ENCODE results near the gene CAND1.

The CAND1 gene

DNA sequence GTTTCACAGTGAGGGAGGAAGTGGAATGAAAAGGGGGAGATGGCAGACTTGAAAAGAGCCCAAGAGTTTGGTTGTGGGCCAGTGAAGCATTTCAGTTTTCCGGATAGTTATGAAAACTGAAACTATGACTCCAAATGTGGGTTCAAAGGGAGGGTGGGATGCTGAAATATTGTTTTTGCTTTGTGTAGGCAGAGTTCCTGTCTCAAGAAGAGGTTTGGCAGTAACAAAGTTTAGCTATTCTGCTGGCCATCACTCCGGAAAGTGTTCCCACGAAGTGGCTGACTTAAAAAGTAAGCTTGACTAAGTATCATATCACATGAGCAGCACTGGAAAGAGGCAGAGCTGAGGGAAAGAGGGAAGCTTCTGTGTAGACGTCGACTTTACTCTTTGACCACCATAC lies 85.2 kb downstream of the CAND1 start:
- TF ChIP-seq, protein P1, sequence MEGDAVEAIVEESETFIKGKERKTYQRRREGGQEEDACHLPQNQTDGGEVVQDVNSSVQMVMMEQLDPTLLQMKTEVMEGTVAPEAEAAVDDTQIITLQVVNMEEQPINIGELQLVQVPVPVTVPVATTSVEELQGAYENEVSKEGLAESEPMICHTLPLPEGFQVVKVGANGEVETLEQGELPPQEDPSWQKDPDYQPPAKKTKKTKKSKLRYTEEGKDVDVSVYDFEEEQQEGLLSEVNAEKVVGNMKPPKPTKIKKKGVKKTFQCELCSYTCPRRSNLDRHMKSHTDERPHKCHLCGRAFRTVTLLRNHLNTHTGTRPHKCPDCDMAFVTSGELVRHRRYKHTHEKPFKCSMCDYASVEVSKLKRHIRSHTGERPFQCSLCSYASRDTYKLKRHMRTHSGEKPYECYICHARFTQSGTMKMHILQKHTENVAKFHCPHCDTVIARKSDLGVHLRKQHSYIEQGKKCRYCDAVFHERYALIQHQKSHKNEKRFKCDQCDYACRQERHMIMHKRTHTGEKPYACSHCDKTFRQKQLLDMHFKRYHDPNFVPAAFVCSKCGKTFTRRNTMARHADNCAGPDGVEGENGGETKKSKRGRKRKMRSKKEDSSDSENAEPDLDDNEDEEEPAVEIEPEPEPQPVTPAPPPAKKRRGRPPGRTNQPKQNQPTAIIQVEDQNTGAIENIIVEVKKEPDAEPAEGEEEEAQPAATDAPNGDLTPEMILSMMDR (IDR thresholded peaks at IDR 0.05; ENCODE audit: low read depth, low read length) = no peak
- DNase-seq (ENCODE audit: extremely low read depth, low read depth) = no peak

DNA sequence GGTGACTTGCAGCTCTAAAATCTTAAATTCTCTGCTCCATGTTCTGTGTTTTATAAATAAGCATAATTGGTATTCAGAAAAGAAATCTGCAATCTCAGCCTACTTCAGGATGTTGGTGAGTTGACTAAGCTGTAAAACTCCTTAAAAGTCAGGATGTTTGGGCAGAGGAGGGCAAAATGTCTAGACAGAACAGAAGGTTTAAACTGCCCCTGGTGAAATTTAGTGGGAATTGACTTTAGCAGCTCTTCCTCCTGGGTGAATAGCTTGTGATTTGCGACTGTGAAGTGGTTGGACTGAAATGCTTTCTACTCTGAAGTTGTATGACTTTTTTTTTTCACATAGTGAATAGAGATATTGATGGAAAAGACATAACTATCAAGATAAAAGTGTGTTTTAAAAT lies 85.8 kb downstream of the CAND1 start:
- TF ChIP-seq, protein P1 (IDR thresholded peaks at IDR 0.05; ENCODE audit: low read depth, low read length) = no peak
- DNase-seq (ENCODE audit: extremely low read depth, low read depth) = no peak

DNA sequence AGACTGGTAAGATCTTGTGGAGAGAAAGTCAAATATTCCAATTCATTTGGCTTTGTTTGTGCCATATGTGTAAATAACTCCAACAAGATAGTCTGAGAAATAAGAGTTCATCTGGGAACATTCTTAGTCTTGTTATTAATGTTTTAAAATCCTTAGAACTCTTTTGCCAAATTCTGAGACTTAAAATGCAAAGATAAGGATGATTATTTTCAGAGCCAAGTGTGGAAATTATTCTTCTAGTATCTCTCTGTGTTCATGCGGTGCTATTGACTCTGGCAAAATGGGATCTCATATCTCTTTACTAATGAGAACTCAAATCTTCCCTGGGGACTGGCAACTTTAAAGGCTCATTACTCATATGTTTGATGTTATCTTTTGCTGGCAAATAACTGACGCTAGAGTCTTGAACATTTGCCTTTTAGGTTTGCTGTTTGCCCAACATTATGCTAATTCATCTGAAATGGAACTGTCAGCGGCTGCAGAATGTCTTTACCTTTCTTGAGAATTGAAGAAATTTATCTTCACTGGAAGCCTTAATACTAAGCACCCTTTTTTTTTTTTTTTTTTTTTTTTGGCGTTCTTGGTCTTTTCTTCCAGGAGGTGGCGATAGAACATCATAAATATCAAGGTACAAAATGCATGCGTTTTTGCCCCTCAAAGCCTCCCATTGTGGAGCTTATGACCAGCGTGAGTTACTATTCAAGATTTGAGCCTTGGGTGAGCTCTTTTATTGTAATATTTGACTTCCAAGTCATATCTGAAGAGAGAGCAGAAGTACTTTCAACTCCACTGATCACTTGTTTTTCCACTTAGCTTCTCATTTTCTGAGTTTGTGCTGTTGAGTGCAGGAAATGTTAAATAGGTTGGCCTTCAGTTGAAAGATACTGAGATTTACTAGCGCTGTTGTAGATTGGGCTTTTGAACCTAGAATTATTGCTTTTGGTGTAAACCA lies 86.5 kb downstream of the CAND1 start:
- DNase-seq (ENCODE audit: extremely low read depth, low read depth) = peak; percentile 31
- TF ChIP-seq, protein P1 (IDR thresholded peaks at IDR 0.05; ENCODE audit: low read depth, low read length) = peak; percentile 50

DNA sequence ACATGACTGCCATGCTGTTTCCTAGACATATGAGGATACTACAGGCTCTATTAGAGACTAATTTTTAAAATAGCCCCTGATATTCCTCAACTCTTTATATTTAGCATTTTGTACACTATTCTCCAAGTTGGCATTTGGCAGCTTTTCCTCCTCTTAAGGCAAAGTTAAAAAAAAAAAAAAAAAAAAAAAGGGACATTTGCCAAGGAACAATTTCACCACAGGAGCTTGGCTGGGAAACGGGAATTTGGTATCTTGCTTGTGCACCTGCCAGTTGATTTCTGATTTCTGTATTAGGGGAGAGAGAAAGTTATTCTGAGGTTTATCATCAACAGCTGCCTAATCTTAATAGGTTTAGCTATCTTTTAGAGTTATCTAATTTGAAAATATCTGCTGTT lies 87.2 kb downstream of the CAND1 start:
- DNase-seq (ENCODE audit: extremely low read depth, low read depth) = no peak
- TF ChIP-seq, protein P1 (IDR thresholded peaks at IDR 0.05; ENCODE audit: low read depth, low read length) = no peak

DNA sequence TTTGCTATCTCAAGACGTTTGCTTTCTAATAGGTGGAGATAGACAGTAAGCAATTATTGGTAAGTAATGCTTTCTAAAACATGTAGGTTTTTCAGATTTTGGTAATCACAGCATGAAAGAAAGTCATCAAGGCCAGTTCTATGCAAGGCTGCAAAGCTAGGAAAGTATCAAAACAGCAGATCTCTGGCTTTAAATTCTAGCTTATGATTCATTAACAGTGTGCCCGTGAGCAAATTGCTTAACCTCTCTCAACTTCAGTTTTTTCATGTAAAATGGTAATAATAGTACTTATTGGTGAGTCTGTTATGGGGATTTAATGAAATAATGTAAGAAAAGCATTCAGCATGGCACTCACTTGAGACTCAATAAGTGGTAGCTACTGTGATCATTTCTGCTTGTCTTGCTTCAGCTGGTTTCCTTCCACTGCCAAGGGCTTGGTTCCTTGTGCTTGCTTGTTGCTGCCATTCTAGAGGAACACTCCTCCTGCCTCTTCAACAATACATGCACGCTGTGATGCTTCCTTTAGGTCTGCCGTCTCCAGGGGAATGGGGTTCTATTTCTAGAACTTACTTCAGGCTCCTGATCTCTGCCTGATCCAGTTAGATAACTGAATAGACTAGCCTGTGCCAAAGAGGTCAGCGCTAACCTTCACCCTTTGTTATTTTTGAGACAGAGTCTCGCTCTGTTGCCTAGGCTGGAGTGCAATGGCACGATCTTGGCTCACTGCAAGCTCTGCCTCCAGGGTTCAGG lies 88.4 kb downstream of the CAND1 start:
- TF ChIP-seq, protein P1 (IDR thresholded peaks at IDR 0.05; ENCODE audit: low read depth, low read length) = no peak
- no peak for DNase-seq (ENCODE audit: extremely low read depth, low read depth)

DNA sequence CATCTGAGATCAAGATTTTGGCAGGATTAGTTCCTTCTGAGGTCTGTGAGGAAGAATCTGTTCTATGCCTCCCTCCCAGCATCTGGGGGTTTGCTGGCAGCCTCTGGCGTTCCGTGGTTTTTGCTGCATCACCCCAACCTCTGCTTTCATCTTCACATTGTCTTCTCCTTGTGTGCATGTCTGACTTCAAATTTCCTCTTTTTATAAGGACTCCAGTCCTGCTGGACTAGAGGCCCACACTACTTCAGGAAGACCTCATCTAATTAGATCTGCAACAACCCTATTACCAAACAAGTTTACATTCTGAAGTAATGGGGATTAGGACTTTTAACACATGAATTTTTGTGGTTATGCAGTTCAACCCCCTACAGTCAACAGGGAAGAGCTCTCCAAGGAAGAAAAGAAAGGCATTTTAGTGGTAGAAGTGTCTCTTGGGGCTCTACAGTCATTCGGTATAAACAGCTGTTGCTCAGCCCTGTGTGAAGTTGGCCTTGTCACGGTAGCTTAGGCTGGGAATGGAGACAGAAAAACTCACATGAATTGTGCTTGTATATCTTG lies 89.7 kb downstream of the CAND1 start:
- TF ChIP-seq, protein P1 (IDR thresholded peaks at IDR 0.05; ENCODE audit: low read depth, low read length) = no peak
- DNase-seq (ENCODE audit: extremely low read depth, low read depth) = peak; percentile 81

Data from AG09319 (cell line).